HepG2 (cell line): ENCODE results near the gene RPS10. TPM values are rescaled to one million over a fixed set of nuclear protein-coding genes. Genes with fewer than 3 reads are reported as not detected.
A peak's percentile ranks its signal among the peaks of the same experiment; 100 is the strongest.

Experiments used
- BHLHE40 ChIP-seq: IDR thresholded peaks from 2 replicates; pipeline ENCODE4 v1.6.1; 2011; ENCODE audit warnings: low read length, improper control_type of control experiment
- CBX1 ChIP-seq: IDR thresholded peaks from one replicate; pipeline ENCODE4 v1.6.1; 2016; ENCODE audit warnings: antibody characterized with exemption, low read depth
- CBX2 ChIP-seq, 2 experiments: fragments of 200-600 bp in 1 of 2; sonication (generic); formaldehyde crosslinking in 1 of 2; IDR thresholded peaks; 2 replicates each; pipeline versions ENCODE4 v1.7.0 to v1.8.1; 2018 to 2022; ENCODE audit warnings: low read depth in 2 of 2, low read length in 1 of 2, mild to moderate bottlenecking in 1 of 2, missing genetic modification reagents in 1 of 2
- FOSL1 ChIP-seq: sonication (generic); formaldehyde crosslinking; IDR thresholded peaks from 2 replicates; pipeline ENCODE4 v1.9.0; 2021; ENCODE audit warnings: missing genetic modification reagents, borderline replicate concordance
- HOXD1 ChIP-seq: sonication (generic); formaldehyde crosslinking; IDR thresholded peaks from 2 replicates; pipeline ENCODE4 v1.5.0; 2020; ENCODE audit warnings: missing genetic modification reagents
- PHB2 ChIP-seq: fragments of 450-650 bp; IDR thresholded peaks from 2 replicates; pipeline ENCODE4 v1.6.1; 2018; ENCODE audit not compliant: partially characterized antibody
- TARDBP ChIP-seq: sonication (generic); formaldehyde crosslinking; IDR thresholded peaks from 2 replicates; pipeline ENCODE4 v1.8.0; 2022; ENCODE audit warnings: mild to moderate bottlenecking, missing genetic modification reagents
- ZBED4 ChIP-seq: sonication (generic); formaldehyde crosslinking; IDR thresholded peaks from 2 replicates; pipeline ENCODE4 v1.4.0; 2020; ENCODE audit warnings: missing genetic modification reagents, borderline replicate concordance
- ZBTB2 ChIP-seq: sonication (generic); formaldehyde crosslinking; IDR thresholded peaks from 2 replicates; pipeline ENCODE4 v1.8.0; 2022; ENCODE audit warnings: low read depth, missing genetic modification reagents
- ZC3H4 ChIP-seq: sonication (generic); formaldehyde crosslinking; IDR thresholded peaks from 2 replicates; pipeline ENCODE4 v1.4.0; 2020; ENCODE audit warnings: missing genetic modification reagents, borderline replicate concordance
- ZNF138 ChIP-seq: sonication (generic); formaldehyde crosslinking; IDR thresholded peaks from 2 replicates; pipeline ENCODE4 v1.5.0; 2020; ENCODE audit warnings: mild to moderate bottlenecking, low read depth, missing genetic modification reagents
- ZNF451 ChIP-seq: sonication (generic); formaldehyde crosslinking; IDR thresholded peaks from 2 replicates; pipeline ENCODE4 v1.5.0; 2020; ENCODE audit warnings: mild to moderate bottlenecking, missing genetic modification reagents
- ZNF563 ChIP-seq: sonication (generic); formaldehyde crosslinking; IDR thresholded peaks from 2 replicates; pipeline ENCODE4 v1.8.0; 2022; ENCODE audit warnings: mild to moderate bottlenecking, moderate library complexity, missing genetic modification reagents
- ZNF639 ChIP-seq: conservative IDR thresholded peaks from 2 replicates; pipeline ENCODE4 v1.6.1; 2018; ENCODE audit warnings: missing genetic modification reagents
- ZNF687 ChIP-seq: sonication (generic); formaldehyde crosslinking; IDR thresholded peaks from 2 replicates; pipeline ENCODE4 v1.5.1; 2020; ENCODE audit warnings: mild to moderate bottlenecking, missing genetic modification reagents, moderate library complexity
- ZNF777 ChIP-seq: sonication (generic); formaldehyde crosslinking; IDR thresholded peaks from 2 replicates; pipeline ENCODE4 v1.4.0; 2020; ENCODE audit warnings: missing genetic modification reagents
- ZNF841 ChIP-seq: sonication (generic); formaldehyde crosslinking; IDR thresholded peaks from 2 replicates; pipeline ENCODE4 v1.8.1; 2023; ENCODE audit warnings: missing genetic modification reagents, borderline replicate concordance
- ZNF883 ChIP-seq: sonication (generic); formaldehyde crosslinking; IDR thresholded peaks from 2 replicates; pipeline ENCODE4 v1.5.1; 2020; ENCODE audit warnings: mild to moderate bottlenecking, missing genetic modification reagents; ENCODE audit errors: not compliant biosample characterization
- polyA plus RNA-seq, 8 experiments: library from polyadenylated mRNA; depleted of rRNA in 3 of 8; stranded (reverse) in 7 of 8; unstranded in 1 of 8; fragments of >200 nt; fragmentation: Illumina TruSeq in 4 of 8; extraction: Trizol in 4 of 8; gene quantifications; 2 replicates each; pipeline versions ENCODE4 v1.2.1 to v1.2.3, GENCODE V29; 2011 to 2016; ENCODE audit warnings: low read depth in 4 of 8, missing spikeins in 1 of 8, mixed read lengths in 1 of 8; ENCODE audit not compliant: insufficient read depth in 1 of 8
- total RNA-seq, 5 experiments: library from RNA; depleted of rRNA; stranded (reverse); fragments of >200 nt; fragmentation: Illumina TruSeq; extraction: Trizol; gene quantifications; 2 replicates each; pipeline ENCODE4 v1.2.3, GENCODE V29; 2016; ENCODE audit warnings: low read depth in 1 of 5

RPS10 gene
- total and polyA plus RNA-seq, 2 of the 13 experiments (the other 11 are each of a cell fraction or from before 2014, with no cell fraction given), result 2,909 to 4,648 TPM

- TF ChIP-seq ZNF687 (peak; percentile 91), ZC3H4 (CRISPR knock-in tag) (peak; percentile 56; the same call in 1 of the 2 replicates), FOSL1 (peak; percentile 12; the same call in 1 of the 2 replicates), PHB2 (no peak), ZNF563 (CRISPR knock-in tag) (peak; percentile 78; the same call in 1 of the 2 replicates), CBX2 (IDR thresholded peaks at IDR 0.05; ENCODE audit: low read depth, low read length) (no peak), CBX2 (CRISPR knock-in tag; IDR thresholded peaks at IDR 0.05; ENCODE audit: low read depth) (no peak), TARDBP (CRISPR knock-in tag) (0 out of 2 replicates have a peak, but pooled peaks have one; percentile 43), ZNF451 (peak; percentile 89; the same call in 1 of the 2 replicates), ZNF883 (peak; percentile 21), ZNF841 (CRISPR knock-in tag) (no peak), HOXD1 (peak; percentile 69; the same call in 1 of the 2 replicates), ZNF777 (CRISPR knock-in tag) (no peak), ZBED4 (no peak), CBX1 (no peak), ZBTB2 (CRISPR knock-in tag) (peak; percentile 12; the same call in 1 of the 2 replicates), ZNF138 (CRISPR knock-in tag) (peak; percentile 53; the same call in 1 of the 2 replicates), ZNF639 (CRISPR knock-in tag) (peak; percentile 39; the same call in 1 of the 2 replicates), BHLHE40 (peak; percentile 68)
Measured at GRCh38 chr6:34391786-34392496, 33.9 kb downstream of the RPS10 start (continued).
